Measurements from ENCODE around the gene TRIM36. TPM values are rescaled to one million over a fixed set of nuclear protein-coding genes. Genes with fewer than 3 reads are reported as not detected.

Gene TRIM36
- total RNA-seq, 1 donor from 2014 or later, result 9.4 TPM

DNA sequence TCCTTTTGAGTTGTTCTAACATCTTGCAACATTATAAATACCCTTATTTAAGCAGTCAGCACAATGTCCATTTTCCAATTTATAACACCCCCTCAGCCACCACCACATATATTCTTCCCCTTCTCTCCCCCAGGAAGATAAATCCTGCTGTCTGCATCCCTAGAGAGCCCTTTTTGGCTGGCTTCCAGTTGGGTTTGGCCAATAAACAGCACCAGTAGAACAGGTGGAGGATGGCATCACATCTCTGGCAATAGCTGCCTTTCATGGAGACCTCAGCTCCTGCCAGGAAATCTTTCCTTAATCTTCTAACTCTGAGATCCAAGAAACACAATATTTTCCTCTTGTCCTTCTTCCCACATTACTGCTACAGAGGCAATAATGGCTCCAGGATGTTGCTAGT lies 53.7 kb downstream of the TRIM36 start:
- no peak for DNase-seq (ENCODE audit: low spot score)
- TF ChIP-seq, protein P1, sequence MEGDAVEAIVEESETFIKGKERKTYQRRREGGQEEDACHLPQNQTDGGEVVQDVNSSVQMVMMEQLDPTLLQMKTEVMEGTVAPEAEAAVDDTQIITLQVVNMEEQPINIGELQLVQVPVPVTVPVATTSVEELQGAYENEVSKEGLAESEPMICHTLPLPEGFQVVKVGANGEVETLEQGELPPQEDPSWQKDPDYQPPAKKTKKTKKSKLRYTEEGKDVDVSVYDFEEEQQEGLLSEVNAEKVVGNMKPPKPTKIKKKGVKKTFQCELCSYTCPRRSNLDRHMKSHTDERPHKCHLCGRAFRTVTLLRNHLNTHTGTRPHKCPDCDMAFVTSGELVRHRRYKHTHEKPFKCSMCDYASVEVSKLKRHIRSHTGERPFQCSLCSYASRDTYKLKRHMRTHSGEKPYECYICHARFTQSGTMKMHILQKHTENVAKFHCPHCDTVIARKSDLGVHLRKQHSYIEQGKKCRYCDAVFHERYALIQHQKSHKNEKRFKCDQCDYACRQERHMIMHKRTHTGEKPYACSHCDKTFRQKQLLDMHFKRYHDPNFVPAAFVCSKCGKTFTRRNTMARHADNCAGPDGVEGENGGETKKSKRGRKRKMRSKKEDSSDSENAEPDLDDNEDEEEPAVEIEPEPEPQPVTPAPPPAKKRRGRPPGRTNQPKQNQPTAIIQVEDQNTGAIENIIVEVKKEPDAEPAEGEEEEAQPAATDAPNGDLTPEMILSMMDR (IDR thresholded peaks at IDR 0.05), result no peak
- peaks cover 12% of the 10 kb centered on the region for H3K27me3 Mint-ChIP-seq (ENCODE audit: low read depth)
- no peak overlapping the region for H3K27ac Mint-ChIP-seq (ENCODE audit: unreplicated experiment)
- peaks cover 6% of the 10 kb centered on the region for H3K36me3 Mint-ChIP-seq (ENCODE audit: low read depth)
- no peak overlapping the region for H3K4me3 Mint-ChIP-seq (ENCODE audit: unreplicated experiment)
- peaks cover 6% of the 10 kb centered on the region for H3K4me1 Mint-ChIP-seq (ENCODE audit: low read depth)
- peaks cover 13% of the 10 kb centered on the region for H3K9me3 Mint-ChIP-seq (ENCODE audit: low read depth)

DNA sequence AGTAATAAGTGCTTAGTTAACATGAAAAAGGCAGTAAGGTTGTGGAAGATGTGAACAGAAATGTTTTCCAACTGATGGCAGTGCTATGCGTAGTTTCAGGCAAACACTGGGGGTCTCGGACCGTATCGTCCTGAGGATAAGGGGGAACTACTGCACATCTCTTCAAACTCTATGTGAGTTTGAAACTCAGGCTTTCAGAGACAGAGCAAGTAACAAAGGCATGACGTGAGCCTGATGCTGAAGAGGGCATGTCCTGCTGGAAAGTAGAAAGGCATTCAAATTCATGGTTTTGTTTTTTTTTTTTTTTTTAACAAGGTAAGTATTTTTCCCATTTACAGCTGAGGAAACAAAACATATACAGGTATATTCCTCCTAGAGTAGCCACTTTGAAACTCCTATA lies 59.9 kb downstream of the TRIM36 start:
- no peak for DNase-seq (ENCODE audit: low spot score)
- Mint-ChIP-seq H3K27me3 (ENCODE audit: low read depth) (peaks cover 23% of the 10 kb centered on the region), H3K4me3 (ENCODE audit: unreplicated experiment) (no peak overlapping the region), H3K4me1 (ENCODE audit: low read depth) (peaks cover 6% of the 10 kb centered on the region), H3K9me3 (ENCODE audit: low read depth) (peaks cover 3% of the 10 kb centered on the region), H3K36me3 (ENCODE audit: low read depth) (no peaks in the 10 kb centered on the region), H3K27ac (ENCODE audit: unreplicated experiment) (no peak overlapping the region)
- TF ChIP-seq, protein P1 (IDR thresholded peaks at IDR 0.05), result no peak

DNA sequence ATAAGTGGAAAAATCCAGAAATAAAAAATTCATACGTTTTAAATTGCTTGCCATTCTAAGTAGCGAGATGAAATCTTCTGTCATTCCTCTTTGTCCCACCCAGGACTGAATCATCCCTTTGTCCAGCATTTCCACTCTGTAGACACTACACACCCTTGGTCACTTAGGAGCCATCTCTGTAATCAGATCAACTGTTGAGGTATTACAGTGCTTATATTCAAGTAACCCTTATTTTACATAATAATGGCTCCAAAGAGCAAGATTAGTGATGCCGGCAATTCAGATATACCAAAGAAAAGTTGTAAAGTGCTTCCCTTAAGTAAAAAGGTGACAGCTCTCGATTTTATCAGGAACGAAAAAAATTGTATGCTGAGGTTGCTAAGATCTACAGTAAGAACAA lies 60.4 kb downstream of the TRIM36 start:
- Mint-ChIP-seq H3K36me3 (ENCODE audit: low read depth) (no peaks in the 10 kb centered on the region), H3K27me3 (ENCODE audit: low read depth) (peaks cover 26% of the 10 kb centered on the region), H3K9me3 (ENCODE audit: low read depth) (peaks cover 3% of the 10 kb centered on the region), H3K27ac (ENCODE audit: unreplicated experiment) (no peak overlapping the region), H3K4me1 (ENCODE audit: low read depth) (peaks cover 6% of the 10 kb centered on the region), H3K4me3 (ENCODE audit: unreplicated experiment) (no peak overlapping the region)
- TF ChIP-seq, protein P1 (IDR thresholded peaks at IDR 0.05), result no peak
- no peak for DNase-seq (ENCODE audit: low spot score)

DNA sequence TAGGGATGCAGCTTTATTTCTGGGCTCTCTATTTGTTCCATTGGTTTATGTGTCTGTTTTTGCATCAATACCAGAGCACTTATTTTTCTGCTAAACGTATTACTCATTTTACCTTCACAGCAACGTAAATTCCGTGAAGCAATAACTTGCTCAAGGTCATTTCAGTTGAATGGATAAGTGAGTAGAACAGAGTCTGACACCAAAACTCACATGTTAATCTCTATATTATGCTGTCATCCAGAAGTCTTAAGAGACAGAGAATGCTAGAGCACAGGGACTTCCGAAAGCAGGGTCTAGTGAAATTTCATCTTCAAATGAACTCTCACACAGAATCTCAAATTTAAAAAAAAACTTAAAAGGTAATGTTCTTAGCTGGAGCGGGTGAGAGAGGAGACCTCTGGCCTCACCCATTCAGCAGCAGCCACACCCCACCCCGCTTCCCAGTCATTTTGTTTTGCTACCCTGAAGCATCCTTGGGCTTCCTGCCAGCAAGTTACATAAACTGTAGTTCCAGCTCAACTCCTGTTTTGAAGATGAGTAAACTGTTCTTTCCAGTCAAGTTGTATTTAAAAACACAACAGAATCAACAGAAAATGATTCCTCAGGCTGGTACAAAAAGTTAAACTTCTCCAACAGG lies 69.3 kb downstream of the TRIM36 start:
- TF ChIP-seq, protein P1 (IDR thresholded peaks at IDR 0.05), result no peak
- no peaks in the 10 kb centered on the region for H3K9me3 Mint-ChIP-seq (ENCODE audit: low read depth)
- H3K36me3 Mint-ChIP-seq (ENCODE audit: low read depth), result no peaks in the 10 kb centered on the region
- H3K4me1 Mint-ChIP-seq (ENCODE audit: low read depth), result peaks cover 11% of the 10 kb centered on the region
- no peak for DNase-seq (ENCODE audit: low spot score)
- no peak overlapping the region for H3K4me3 Mint-ChIP-seq (ENCODE audit: unreplicated experiment)
- H3K27ac Mint-ChIP-seq (ENCODE audit: unreplicated experiment), result no peak overlapping the region
- H3K27me3 Mint-ChIP-seq (ENCODE audit: low read depth), result peaks cover 9% of the 10 kb centered on the region

DNA sequence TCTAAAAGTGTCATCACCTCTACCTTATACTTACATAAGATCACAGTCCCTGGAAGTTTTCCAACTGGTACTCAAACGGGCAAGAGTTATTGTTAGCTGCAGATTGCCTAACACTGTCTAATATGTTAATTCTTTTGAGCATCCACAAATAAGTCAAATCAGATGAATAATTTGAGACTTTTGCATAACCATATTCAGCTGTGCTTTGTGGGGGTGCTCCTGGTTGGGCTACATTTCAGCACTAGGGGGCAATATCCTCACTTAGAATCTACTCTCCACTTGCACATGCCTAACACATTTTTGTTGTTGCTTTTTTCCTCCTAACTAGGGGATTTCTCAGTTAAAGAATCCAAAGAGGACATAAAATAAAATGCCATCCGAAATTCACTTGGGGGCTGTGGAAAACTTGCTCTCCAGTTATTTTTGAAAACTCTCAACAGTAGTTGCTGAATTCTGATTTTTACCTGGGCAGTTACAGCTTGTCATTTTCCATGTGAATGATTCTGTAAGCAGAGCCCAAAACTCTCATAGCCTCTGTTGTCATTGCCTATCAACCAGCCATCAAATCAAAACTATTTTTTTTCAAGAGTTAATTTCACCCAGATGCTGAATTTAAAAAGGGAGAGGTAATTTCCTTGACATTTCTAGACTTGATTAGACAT lies 71.5 kb downstream of the TRIM36 start:
- H3K36me3 Mint-ChIP-seq (ENCODE audit: low read depth), result peaks cover 1% of the 10 kb centered on the region
- TF ChIP-seq, protein P1 (IDR thresholded peaks at IDR 0.05), result peak; percentile 92
- H3K4me1 Mint-ChIP-seq (ENCODE audit: low read depth), result peaks cover 11% of the 10 kb centered on the region
- H3K4me3 Mint-ChIP-seq (ENCODE audit: unreplicated experiment), result no peak overlapping the region
- H3K9me3 Mint-ChIP-seq (ENCODE audit: low read depth), result no peaks in the 10 kb centered on the region
- no peak for DNase-seq (ENCODE audit: low spot score)
- H3K27me3 Mint-ChIP-seq (ENCODE audit: low read depth), result peaks cover 15% of the 10 kb centered on the region
- H3K27ac Mint-ChIP-seq (ENCODE audit: unreplicated experiment), result no peak overlapping the region

Measured in chondrocyte (in vitro differentiated cells).